HepG2 (cell line): ENCODE measurements around the gene ARHGDIG. TPM values are rescaled to one million over a fixed set of nuclear protein-coding genes. Genes with fewer than 3 reads are reported as not detected.

Experiments used
- ATAC-seq: fragments of 200-7000 bp; cut with Tn5 transposase; 3 replicates; pipeline ENCODE4 v1.9.1; 2020; ENCODE audit warnings: mild to moderate bottlenecking, moderate library complexity
- BruUV-seq: library from RNA; stranded (reverse); fragments of 400-500 nt; replicated peaks from 2 replicates; lab custom pipeline; 2021; lab: Mats Ljungman, UMichigan
- CTCF ChIA-PET: fragments of 300-600 bp; formaldehyde crosslinking; extraction: SDS; loops from one replicate; lab custom pipeline; 2021; ENCODE audit warnings: low total read pairs, inconsistent platforms, low intra/inter-chr PET ratio; lab: Yijun Ruan, JAX
- POLR2A ChIA-PET: fragments of 350-600 bp; sonication (Branson Sonifier 250); formaldehyde crosslinking; loops from one replicate; lab custom pipeline; 2020; ENCODE audit warnings: antibody characterized with exemption, inconsistent platforms; lab: Yijun Ruan, JAX
- DNase-seq: peaks from one replicate; pipeline ENCODE4 v3.0.0-alpha.2; 2015; ENCODE audit warnings: low spot score
- FAIRE-seq: peaks from 3 replicates; lab custom pipeline; 2011; peaks lifted over from hg19 to GRCh38; lab: Jason Lieb, UNC
- H2AFZ ChIP-seq: one replicate; pipeline ENCODE4 v1.6.1; 2011; ENCODE audit warnings: low read length, inconsistent platforms
- H3K27ac ChIP-seq: fragments of 300-600 bp; 3 replicates; pipeline ENCODE4 v1.8.0; 2011; ENCODE audit warnings: mixed run types, mild to moderate bottlenecking, mixed read lengths, low read length, inconsistent platforms; ENCODE audit not compliant: insufficient read depth; ENCODE audit errors: extremely low read length
- H3K27me3 ChIP-seq, 2 experiments: fragments of 200-600 bp in 1 of 2; 2 replicates in 1 of 2; 3 replicates in 1 of 2; pipeline versions ENCODE4 v1.6.0 to v1.8.0; 2011; ENCODE audit warnings: low read length in 2 of 2, mild to moderate bottlenecking in 2 of 2, moderate library complexity in 2 of 2, inconsistent platforms in 1 of 2; ENCODE audit not compliant: insufficient read depth in 2 of 2, control insufficient read depth in 1 of 2
- H3K36me3 ChIP-seq, 2 experiments: fragments of 200-600 bp in 1 of 2; replicated peaks in 1 of 2; 2 replicates in 1 of 2; 3 replicates in 1 of 2; pipeline versions ENCODE4 v1.5.1 to v1.8.0; 2011; ENCODE audit warnings: low read length in 2 of 2, inconsistent platforms in 1 of 2; ENCODE audit not compliant: insufficient read depth in 2 of 2, control insufficient read depth in 1 of 2
- H3K4me1 ChIP-seq: 2 replicates; pipeline ENCODE4 v1.5.1; 2012; ENCODE audit warnings: low read length, inconsistent platforms; ENCODE audit not compliant: insufficient read depth
- H3K4me2 ChIP-seq: 2 replicates; pipeline ENCODE4 v1.6.0; 2011; ENCODE audit warnings: low read depth, low read length, inconsistent platforms
- H3K4me3 ChIP-seq, 3 experiments: fragments of 200-600 bp in 1 of 3; sonication (generic), shearing (Covaris generic) in 1 of 3; replicated peaks in 1 of 3; 2 replicates each; pipeline ENCODE4 v1.5.1; 2011 to 2016; ENCODE audit warnings: low read length in 3 of 3, inconsistent platforms in 2 of 3, low read depth in 2 of 3, mild to moderate bottlenecking in 2 of 3, control low read depth in 1 of 3, mixed read lengths in 1 of 3; ENCODE audit not compliant: insufficient read depth in 1 of 3
- H3K79me2 ChIP-seq: one replicate; pipeline ENCODE4 v1.6.1; 2011; ENCODE audit warnings: low read length, inconsistent platforms; ENCODE audit not compliant: insufficient read depth
- H3K9ac ChIP-seq: 2 replicates; pipeline ENCODE4 v1.6.0; 2011; ENCODE audit warnings: mild to moderate bottlenecking, low read depth, low read length, inconsistent platforms; ENCODE audit not compliant: insufficient read depth
- H3K9me3 ChIP-seq: 2 replicates; pipeline ENCODE4 v1.5.1; 2012; ENCODE audit warnings: mild to moderate bottlenecking, low read length
- H4K20me1 ChIP-seq: 2 replicates; pipeline ENCODE4 v1.6.0; 2011; ENCODE audit warnings: inconsistent platforms, mild to moderate bottlenecking, low read length, moderate library complexity; ENCODE audit not compliant: insufficient read depth
- ATF7 ChIP-seq, 2 experiments: fragments of 450-650 bp in 1 of 2; sonication (generic) in 1 of 2; formaldehyde crosslinking in 1 of 2; IDR thresholded peaks; 2 replicates each; pipeline versions ENCODE4 v1.4.0 to v1.6.1; 2016 to 2020; ENCODE audit warnings: antibody characterized with exemption in 1 of 2, mild to moderate bottlenecking in 1 of 2, missing genetic modification reagents in 1 of 2
- FOXP1 ChIP-seq, 2 experiments: fragments of 450-650 bp in 1 of 2; IDR thresholded peaks; 2 replicates each; pipeline ENCODE4 v1.6.1; 2017 to 2018; ENCODE audit warnings: antibody characterized with exemption in 1 of 2
- IKZF4 ChIP-seq: sonication (generic); formaldehyde crosslinking; IDR thresholded peaks from 2 replicates; pipeline ENCODE4 v1.5.1; 2020; ENCODE audit warnings: borderline replicate concordance, mild to moderate bottlenecking, low read depth, missing genetic modification reagents; ENCODE audit errors: not compliant biosample characterization
- KDM2A ChIP-seq: sonication (generic); formaldehyde crosslinking; IDR thresholded peaks from 2 replicates; pipeline ENCODE4 v1.4.0; 2020; ENCODE audit warnings: low read depth, missing genetic modification reagents, borderline replicate concordance
- MXD4 ChIP-seq: IDR thresholded peaks from 2 replicates; pipeline ENCODE4 v1.6.1; 2016; ENCODE audit warnings: mild to moderate bottlenecking, missing biosample characterization, missing genetic modification reagents
- PAX8 ChIP-seq: sonication (generic); formaldehyde crosslinking; IDR thresholded peaks from 2 replicates; pipeline ENCODE4 v1.8.0; 2022; ENCODE audit warnings: mild to moderate bottlenecking, missing genetic modification reagents, borderline replicate concordance
- PCBP2 ChIP-seq: fragments of 200-400 bp; formaldehyde crosslinking; optimal IDR thresholded peaks from 2 replicates; pipeline ENCODE3; 2018; ENCODE audit warnings: low read length, low read depth; ENCODE audit not compliant: poor library complexity, severe bottlenecking
- ZBTB21 ChIP-seq: sonication (generic); formaldehyde crosslinking; IDR thresholded peaks from 2 replicates; pipeline ENCODE4 v1.4.0; 2020; ENCODE audit warnings: missing genetic modification reagents
- ZNF432 ChIP-seq: sonication (generic); formaldehyde crosslinking; IDR thresholded peaks from 2 replicates; pipeline ENCODE4 v1.5.0; 2020; ENCODE audit warnings: missing genetic modification reagents, mild to moderate bottlenecking, borderline replicate concordance
- ZNF558 ChIP-seq: sonication (generic); formaldehyde crosslinking; IDR thresholded peaks from 2 replicates; pipeline ENCODE4 v1.9.0; 2022; ENCODE audit warnings: mild to moderate bottlenecking, missing genetic modification reagents, borderline replicate concordance
- WGBS: methylation state at CpG from one replicate; pipeline ENCODE4 v1.1.6; 2017; ENCODE audit warnings: low lambda C conversion rate; 5-methylcytosine and 5-hydroxymethylcytosine counted together
- in situ Hi-C: cut with HindIII; loops from 2 replicates; pipeline ENCODE4 v1.10.0; 2017; ENCODE audit warnings: low pct_unique_long_range_greater_than_20kb; ENCODE audit not compliant: extremely low pct_ligation_motif_present
- intact Hi-C: fragments of 100-400 bp; cut with micrococcal nuclease; formaldehyde crosslinking; loops from one replicate; pipeline ENCODE4 v1.10.0; 2022; ENCODE audit not compliant: unreplicated experiment
- polyA plus RNA-seq, 8 experiments: library from polyadenylated mRNA; depleted of rRNA in 3 of 8; stranded (reverse) in 7 of 8; unstranded in 1 of 8; fragments of >200 nt; fragmentation: Illumina TruSeq in 4 of 8; extraction: Trizol in 4 of 8; gene quantifications; 2 replicates each; pipeline versions ENCODE4 v1.2.1 to v1.2.3, GENCODE V29; 2011 to 2016; ENCODE audit warnings: low read depth in 4 of 8, missing spikeins in 1 of 8, mixed read lengths in 1 of 8; ENCODE audit not compliant: insufficient read depth in 1 of 8
- total RNA-seq, 5 experiments: library from RNA; depleted of rRNA; stranded (reverse); fragments of >200 nt; fragmentation: Illumina TruSeq; extraction: Trizol; gene quantifications; 2 replicates each; pipeline ENCODE4 v1.2.3, GENCODE V29; 2016; ENCODE audit warnings: low read depth in 1 of 5
- TF ChIP-seq, protein P1 (sequence below): sonication (generic); formaldehyde crosslinking; IDR thresholded peaks from 2 replicates; pipeline ENCODE4 v1.8.1; 2023; ENCODE audit warnings: mild to moderate bottlenecking, inconsistent platforms, moderate library complexity, missing genetic modification reagents, borderline replicate concordance
- TF ChIP-seq, protein P2 (sequence below): sonication (generic); formaldehyde crosslinking; IDR thresholded peaks from 2 replicates; pipeline ENCODE4 v1.5.0; 2020; ENCODE audit warnings: mild to moderate bottlenecking, missing genetic modification reagents
- TF ChIP-seq, protein P3 (sequence below): sonication (generic); formaldehyde crosslinking; IDR thresholded peaks from 2 replicates; pipeline ENCODE4 v1.8.1; 2023; ENCODE audit warnings: missing genetic modification reagents, mild to moderate bottlenecking, borderline replicate concordance
- TF ChIP-seq, protein P4 (sequence below): IDR thresholded peaks from 2 replicates; pipeline ENCODE4 v1.4.0; 2020; ENCODE audit warnings: mild to moderate bottlenecking, missing genetic modification reagents

Gene ARHGDIG
- total and polyA plus RNA-seq, 2 of the 13 experiments (the other 11 are each of a cell fraction or from before 2014, with no cell fraction given), result 0.24 to 0.48 TPM

DNA sequence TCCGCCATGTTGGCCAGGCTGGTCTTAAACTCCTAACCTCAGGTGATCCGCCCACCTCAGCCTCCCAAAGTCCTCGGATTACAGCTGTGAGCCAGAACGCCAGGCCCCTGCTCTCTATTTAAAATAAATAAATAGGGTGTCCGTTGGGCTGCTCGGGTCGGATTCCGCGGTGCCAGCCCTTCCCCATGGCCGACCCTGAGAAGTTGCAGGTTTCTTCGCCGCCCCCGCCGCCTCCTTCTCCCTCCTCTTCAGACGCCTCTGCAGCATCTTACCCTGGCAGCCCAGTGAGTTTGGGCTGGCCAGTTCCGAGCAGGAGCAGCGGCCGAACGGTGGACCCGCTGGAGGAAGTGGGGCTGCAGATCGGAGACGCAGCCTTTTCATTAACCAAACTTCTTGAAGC lies 49.4 kb upstream of the ARHGDIG start:
- in situ Hi-C loops, result no loop called here
- peaks cover 32% of the 10 kb centered on the region for H3K79me2 ChIP-seq
- ChIA-PET CTCF (no interaction called here), POLR2A (no interaction called here)
- no TSS peak for BruUV-seq
- H3K36me3 ChIP-seq, result peaks cover 8 to 15% of the 10 kb centered on the region in 2 experiments; a peak in 4 of 5 replicates
- ATAC-seq, result no peak
- peaks cover 32% of the 10 kb centered on the region for H3K4me1 ChIP-seq
- TF ChIP-seq KDM2A (no peak), IKZF4 (no peak), PCBP2 (no peak), MXD4 (CRISPR knock-in tag) (no peak), PAX8 (CRISPR knock-in tag) (no peak), ZNF432 (CRISPR knock-in tag) (no peak), FOXP1 (IDR thresholded peaks at IDR 0.05) (no peak), FOXP1 (CRISPR knock-in tag; IDR thresholded peaks at IDR 0.05) (no peak), ZNF558 (CRISPR knock-in tag) (no peak), ATF7 (IDR thresholded peaks at IDR 0.05) (no peak), ATF7 (CRISPR knock-in tag; IDR thresholded peaks at IDR 0.05) (no peak), ZBTB21 (CRISPR knock-in tag) (no peak)
- TF ChIP-seq, protein P1, sequence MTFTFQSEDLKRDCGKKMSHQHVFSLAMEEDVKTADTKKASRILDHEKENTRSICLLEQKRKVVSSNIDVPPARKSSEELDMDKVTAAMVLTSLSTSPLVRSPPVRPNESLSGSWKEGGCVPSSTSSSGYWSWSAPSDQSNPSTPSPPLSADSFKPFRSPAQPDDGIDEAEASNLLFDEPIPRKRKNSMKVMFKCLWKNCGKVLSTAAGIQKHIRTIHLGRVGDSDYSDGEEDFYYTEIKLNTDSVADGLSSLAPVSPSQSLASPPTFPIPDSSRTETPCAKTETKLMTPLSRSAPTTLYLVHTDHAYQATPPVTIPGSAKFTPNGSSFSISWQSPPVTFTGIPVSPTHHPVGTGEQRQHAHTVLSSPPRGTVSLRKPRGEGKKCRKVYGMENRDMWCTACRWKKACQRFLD (CRISPR knock-in tag), result no peak
- TF ChIP-seq, protein P2, sequence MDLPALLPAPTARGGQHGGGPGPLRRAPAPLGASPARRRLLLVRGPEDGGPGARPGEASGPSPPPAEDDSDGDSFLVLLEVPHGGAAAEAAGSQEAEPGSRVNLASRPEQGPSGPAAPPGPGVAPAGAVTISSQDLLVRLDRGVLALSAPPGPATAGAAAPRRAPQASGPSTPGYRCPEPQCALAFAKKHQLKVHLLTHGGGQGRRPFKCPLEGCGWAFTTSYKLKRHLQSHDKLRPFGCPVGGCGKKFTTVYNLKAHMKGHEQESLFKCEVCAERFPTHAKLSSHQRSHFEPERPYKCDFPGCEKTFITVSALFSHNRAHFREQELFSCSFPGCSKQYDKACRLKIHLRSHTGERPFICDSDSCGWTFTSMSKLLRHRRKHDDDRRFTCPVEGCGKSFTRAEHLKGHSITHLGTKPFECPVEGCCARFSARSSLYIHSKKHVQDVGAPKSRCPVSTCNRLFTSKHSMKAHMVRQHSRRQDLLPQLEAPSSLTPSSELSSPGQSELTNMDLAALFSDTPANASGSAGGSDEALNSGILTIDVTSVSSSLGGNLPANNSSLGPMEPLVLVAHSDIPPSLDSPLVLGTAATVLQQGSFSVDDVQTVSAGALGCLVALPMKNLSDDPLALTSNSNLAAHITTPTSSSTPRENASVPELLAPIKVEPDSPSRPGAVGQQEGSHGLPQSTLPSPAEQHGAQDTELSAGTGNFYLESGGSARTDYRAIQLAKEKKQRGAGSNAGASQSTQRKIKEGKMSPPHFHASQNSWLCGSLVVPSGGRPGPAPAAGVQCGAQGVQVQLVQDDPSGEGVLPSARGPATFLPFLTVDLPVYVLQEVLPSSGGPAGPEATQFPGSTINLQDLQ (CRISPR knock-in tag), result no peak
- TF ChIP-seq, protein P3, sequence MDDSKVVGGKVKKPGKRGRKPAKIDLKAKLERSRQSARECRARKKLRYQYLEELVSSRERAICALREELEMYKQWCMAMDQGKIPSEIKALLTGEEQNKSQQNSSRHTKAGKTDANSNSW (CRISPR knock-in tag), result no peak
- TF ChIP-seq, protein P4, sequence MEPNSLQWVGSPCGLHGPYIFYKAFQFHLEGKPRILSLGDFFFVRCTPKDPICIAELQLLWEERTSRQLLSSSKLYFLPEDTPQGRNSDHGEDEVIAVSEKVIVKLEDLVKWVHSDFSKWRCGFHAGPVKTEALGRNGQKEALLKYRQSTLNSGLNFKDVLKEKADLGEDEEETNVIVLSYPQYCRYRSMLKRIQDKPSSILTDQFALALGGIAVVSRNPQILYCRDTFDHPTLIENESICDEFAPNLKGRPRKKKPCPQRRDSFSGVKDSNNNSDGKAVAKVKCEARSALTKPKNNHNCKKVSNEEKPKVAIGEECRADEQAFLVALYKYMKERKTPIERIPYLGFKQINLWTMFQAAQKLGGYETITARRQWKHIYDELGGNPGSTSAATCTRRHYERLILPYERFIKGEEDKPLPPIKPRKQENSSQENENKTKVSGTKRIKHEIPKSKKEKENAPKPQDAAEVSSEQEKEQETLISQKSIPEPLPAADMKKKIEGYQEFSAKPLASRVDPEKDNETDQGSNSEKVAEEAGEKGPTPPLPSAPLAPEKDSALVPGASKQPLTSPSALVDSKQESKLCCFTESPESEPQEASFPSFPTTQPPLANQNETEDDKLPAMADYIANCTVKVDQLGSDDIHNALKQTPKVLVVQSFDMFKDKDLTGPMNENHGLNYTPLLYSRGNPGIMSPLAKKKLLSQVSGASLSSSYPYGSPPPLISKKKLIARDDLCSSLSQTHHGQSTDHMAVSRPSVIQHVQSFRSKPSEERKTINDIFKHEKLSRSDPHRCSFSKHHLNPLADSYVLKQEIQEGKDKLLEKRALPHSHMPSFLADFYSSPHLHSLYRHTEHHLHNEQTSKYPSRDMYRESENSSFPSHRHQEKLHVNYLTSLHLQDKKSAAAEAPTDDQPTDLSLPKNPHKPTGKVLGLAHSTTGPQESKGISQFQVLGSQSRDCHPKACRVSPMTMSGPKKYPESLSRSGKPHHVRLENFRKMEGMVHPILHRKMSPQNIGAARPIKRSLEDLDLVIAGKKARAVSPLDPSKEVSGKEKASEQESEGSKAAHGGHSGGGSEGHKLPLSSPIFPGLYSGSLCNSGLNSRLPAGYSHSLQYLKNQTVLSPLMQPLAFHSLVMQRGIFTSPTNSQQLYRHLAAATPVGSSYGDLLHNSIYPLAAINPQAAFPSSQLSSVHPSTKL (CRISPR knock-in tag), result no peak
- intact Hi-C loops, result no loop called here
- H3K9ac ChIP-seq, result no peak overlapping the region
- no peak overlapping the region for H3K27ac ChIP-seq
- no peaks in the 10 kb centered on the region for H3K9me3 ChIP-seq
- no peak for FAIRE-seq
- no peak overlapping the region for H2AFZ ChIP-seq
- no peaks in the 10 kb centered on the region; a peak in 1 of 5 replicates for H3K27me3 ChIP-seq
- no peak overlapping the region for H3K4me2 ChIP-seq
- no peak overlapping the region for H3K4me3 ChIP-seq
- peaks cover 27% of the 10 kb centered on the region for H4K20me1 ChIP-seq
- no peak for DNase-seq
- WGBS, result 87% methylated on average over 22 of the region's 22 CpGs
